H9 (cell line): ENCODE measurements around the gene FAM53B. TPM values are rescaled to one million over a fixed set of nuclear protein-coding genes. Genes with fewer than 3 reads are reported as not detected.

Source experiments
- DNase-seq: peaks from one replicate; pipeline ENCODE4 v3.0.0-alpha.2; 2017
- H2AFZ ChIP-seq: one replicate; pipeline ENCODE4 v1.6.1; 2013; ENCODE audit warnings: mild to moderate bottlenecking, low read length, control low read depth, moderate library complexity
- H2AK5ac ChIP-seq: 2 replicates; pipeline ENCODE4 v1.6.1; 2013; ENCODE audit warnings: low read length, control low read depth, mixed read lengths; ENCODE audit not compliant: insufficient read length
- H2BK120ac ChIP-seq: one replicate; pipeline ENCODE4 v1.6.1; 2013; ENCODE audit warnings: low read depth, mild to moderate bottlenecking, low read length, control low read depth, inconsistent platforms; ENCODE audit not compliant: poor library complexity, severe bottlenecking
- H2BK12ac ChIP-seq: 2 replicates; pipeline ENCODE4 v1.6.1; 2013; ENCODE audit warnings: low read length, control low read depth, mixed read lengths, low read depth; ENCODE audit not compliant: insufficient read length
- H2BK15ac ChIP-seq: 2 replicates; pipeline ENCODE4 v1.6.1; 2013; ENCODE audit warnings: low read depth, low read length, control low read depth
- H2BK20ac ChIP-seq: one replicate; pipeline ENCODE4 v1.6.1; 2013; ENCODE audit warnings: low read depth, mild to moderate bottlenecking, low read length, control low read depth, inconsistent platforms; ENCODE audit not compliant: poor library complexity, severe bottlenecking
- H2BK5ac ChIP-seq: 2 replicates; pipeline ENCODE4 v1.6.1; 2013; ENCODE audit warnings: low read length, control low read depth, mixed read lengths; ENCODE audit not compliant: insufficient read length
- H3K14ac ChIP-seq: 2 replicates; pipeline ENCODE4 v1.6.1; 2013; ENCODE audit warnings: low read length, control low read depth; ENCODE audit not compliant: insufficient read depth
- H3K18ac ChIP-seq: 2 replicates; pipeline ENCODE4 v1.6.1; 2013; ENCODE audit warnings: low read depth, mild to moderate bottlenecking, mixed read lengths, low read length, control low read depth; ENCODE audit not compliant: insufficient read length
- H3K23ac ChIP-seq: 2 replicates; pipeline ENCODE4 v1.6.1; 2013; ENCODE audit warnings: low read length, control low read depth, mixed read lengths, low read depth; ENCODE audit not compliant: insufficient read length
- H3K23me2 ChIP-seq: 2 replicates; pipeline ENCODE4 v1.6.1; 2013; ENCODE audit warnings: low read depth, mild to moderate bottlenecking, mixed read lengths, low read length, control low read depth; ENCODE audit not compliant: insufficient read length, poor library complexity, severe bottlenecking
- H3K27ac ChIP-seq: 2 replicates; pipeline ENCODE4 v1.5.1; 2013; ENCODE audit warnings: low read length, control low read depth, mixed read lengths, low read depth; ENCODE audit not compliant: insufficient read length
- H3K27me3 ChIP-seq: 2 replicates; pipeline ENCODE4 v1.6.1; 2013; ENCODE audit warnings: low read length, control low read depth, inconsistent platforms; ENCODE audit not compliant: insufficient read depth
- H3K4ac ChIP-seq: 2 replicates; pipeline ENCODE4 v1.6.1; 2013; ENCODE audit warnings: low read depth, mild to moderate bottlenecking, control low read depth, inconsistent platforms, low read length, moderate library complexity
- H3K4me1 ChIP-seq: 2 replicates; pipeline ENCODE4 v1.6.1; 2013; ENCODE audit warnings: low read length, control low read depth, inconsistent platforms; ENCODE audit not compliant: insufficient read depth
- H3K4me2 ChIP-seq: 2 replicates; pipeline ENCODE4 v1.6.1; 2013; ENCODE audit warnings: low read length, control low read depth, mixed read lengths; ENCODE audit not compliant: insufficient read length, insufficient read depth
- H3K56ac ChIP-seq: 2 replicates; pipeline ENCODE4 v1.6.1; 2013; ENCODE audit warnings: low read depth, mild to moderate bottlenecking, mixed read lengths, low read length, control low read depth; ENCODE audit not compliant: insufficient read length
- H3K79me1 ChIP-seq: 2 replicates; pipeline ENCODE4 v1.6.1; 2013; ENCODE audit warnings: low read depth, mild to moderate bottlenecking, moderate library complexity, low read length, control low read depth, inconsistent platforms; ENCODE audit not compliant: insufficient read depth, poor library complexity, severe bottlenecking
- H3K79me2 ChIP-seq: 2 replicates; pipeline ENCODE4 v1.6.1; 2013; ENCODE audit warnings: low read length, control low read depth, inconsistent platforms; ENCODE audit not compliant: insufficient read depth
- H3K9ac ChIP-seq: 2 replicates; pipeline ENCODE4 v1.6.1; 2013; ENCODE audit warnings: low read length, control low read depth, mixed read lengths; ENCODE audit not compliant: insufficient read length; ENCODE audit errors: extremely low read depth
- H3K9me3 ChIP-seq: one replicate; pipeline ENCODE4 v1.6.1; 2013; ENCODE audit warnings: low read depth, low read length, inconsistent platforms; ENCODE audit not compliant: control insufficient read depth
- H3T11ph ChIP-seq: one replicate; pipeline ENCODE4 v1.6.1; 2013; ENCODE audit warnings: mild to moderate bottlenecking, low read length, control low read depth, inconsistent platforms
- H4K20me1 ChIP-seq: one replicate; pipeline ENCODE4 v1.6.1; 2013; ENCODE audit not compliant: control insufficient read depth, insufficient read length, insufficient read depth
- H4K5ac ChIP-seq: 2 replicates; pipeline ENCODE4 v1.6.1; 2013; ENCODE audit warnings: low read depth, mild to moderate bottlenecking, mixed read lengths, low read length, control low read depth; ENCODE audit not compliant: insufficient read length
- H4K8ac ChIP-seq: replicated peaks from 2 replicates; pipeline ENCODE4 v1.6.1; 2013; ENCODE audit warnings: low read length, control low read depth, mixed read lengths, low read depth; ENCODE audit not compliant: insufficient read length
- H4K91ac ChIP-seq: 2 replicates; pipeline ENCODE4 v1.6.1; 2013; ENCODE audit warnings: low read depth, mild to moderate bottlenecking, moderate library complexity, mixed read lengths, low read length, control low read depth; ENCODE audit not compliant: insufficient read length
- H3K27ac Mint-ChIP-seq, 3 experiments: 2 replicates in 2 of 3; 3 replicates in 1 of 3; pipeline ENCODE4 v1.8.0; 2020 to 2021; ENCODE audit warnings: mixed read lengths in 3 of 3, mild to moderate bottlenecking in 1 of 3, moderate library complexity in 1 of 3
- H3K27me3 Mint-ChIP-seq: 2 replicates; pipeline ENCODE4 v1.8.0; 2021; ENCODE audit warnings: low read depth, mild to moderate bottlenecking, moderate library complexity, mixed read lengths
- H3K36me3 Mint-ChIP-seq, 3 experiments: 2 replicates in 2 of 3; 3 replicates in 1 of 3; pipeline ENCODE4 v1.8.0; 2020 to 2021; ENCODE audit warnings: low read depth in 3 of 3, mixed read lengths in 3 of 3; ENCODE audit not compliant: insufficient read depth in 1 of 3
- H3K4me1 Mint-ChIP-seq, 2 experiments: 2 replicates each; pipeline ENCODE4 v1.8.0; 2020; ENCODE audit warnings: mixed read lengths in 2 of 2
- H3K4me3 Mint-ChIP-seq, 2 experiments: 2 replicates in 1 of 2; 3 replicates in 1 of 2; pipeline ENCODE4 v1.8.0; 2020 to 2021; ENCODE audit warnings: mild to moderate bottlenecking in 2 of 2, mixed read lengths in 2 of 2, moderate library complexity in 1 of 2
- H3K9me3 Mint-ChIP-seq, 2 experiments: 2 replicates in 1 of 2; 3 replicates in 1 of 2; pipeline ENCODE4 v1.8.0; 2020; ENCODE audit warnings: mild to moderate bottlenecking in 2 of 2, mixed read lengths in 2 of 2, moderate library complexity in 1 of 2
- CTCF ChIP-seq: fragments of 200-600 bp; sonication (generic); conservative IDR thresholded peaks from 3 replicates; pipeline ENCODE4 v1.8.0; 2021; ENCODE audit warnings: antibody characterized with exemption, mild to moderate bottlenecking
- WGBS: extraction: QIAGEN DNeasy Blood & Tissue Kit; methylation state at CpG from one replicate; pipeline ENCODE4 v1.1.7; 2013; ENCODE audit warnings: missing lambda C conversion rate, low lambda C conversion rate, mixed read lengths; ENCODE audit not compliant: insufficient read length; ENCODE audit errors: extremely low coverage; 5-methylcytosine and 5-hydroxymethylcytosine counted together
- total RNA-seq: library from RNA; stranded (reverse); gene quantifications from 2 replicates; pipeline ENCODE4 v1.2.1, GENCODE V29; 2021

FAM53B gene
- total RNA-seq, 1 experiment from 2014 or later = 11.5 TPM

GRCh38 chr10:124663228-124663627 lies 81.0 kb downstream of the FAM53B start:
- WGBS = no CpG with 5 or more reads among the region's 8 CpGs
- no peaks in the 10 kb centered on the region for H3K9me3 Mint-ChIP-seq
- peak overlapping the region in 1 of 3 experiments; percentile 57; a peak in 1 of 7 replicates for H3K27ac Mint-ChIP-seq

More at GRCh38 chr10:124663228-124663627, 81.0 kb downstream of the FAM53B start:
- no peak overlapping the region for H3K4me2 ChIP-seq
- H3K23me2 ChIP-seq = no peaks in the 10 kb centered on the region
- no peak overlapping the region for H2AK5ac ChIP-seq
- Mint-ChIP-seq H3K27me3 (no peaks in the 10 kb centered on the region; the same call in 1 of the 2 replicates), H3K4me1 (peaks cover 8% of the 10 kb centered on the region in 2 experiments), H3K4me3 (no peak overlapping the region), H3K36me3 (no peaks in the 10 kb centered on the region; a peak in 1 of 7 replicates)
- no peak overlapping the region for H3K9ac ChIP-seq
- no peak overlapping the region; the same call in 1 of the 2 replicates for H3K14ac ChIP-seq
- no peaks in the 10 kb centered on the region for H3K79me2 ChIP-seq
- H3K4ac ChIP-seq = no peak overlapping the region
- H3K4me1 ChIP-seq = no peaks in the 10 kb centered on the region
- no peak overlapping the region for H3K23ac ChIP-seq
- H2BK15ac ChIP-seq = no peak overlapping the region
- no peak overlapping the region for H2BK20ac ChIP-seq
- no peak overlapping the region for H4K91ac ChIP-seq
- H4K8ac ChIP-seq = no peak overlapping the region
- H3T11ph ChIP-seq = no peak overlapping the region
- no peak for TF ChIP-seq CTCF
- DNase-seq = no peak
- no peaks in the 10 kb centered on the region for H3K27me3 ChIP-seq
- no peak overlapping the region for H3K18ac ChIP-seq
- H4K20me1 ChIP-seq = no peaks in the 10 kb centered on the region
- H3K79me1 ChIP-seq = no peaks in the 10 kb centered on the region
- H3K9me3 ChIP-seq = no peaks in the 10 kb centered on the region
- no peak overlapping the region for H2BK12ac ChIP-seq
- H2BK5ac ChIP-seq = no peak overlapping the region
- H3K27ac ChIP-seq = no peak overlapping the region
- no peak overlapping the region for H4K5ac ChIP-seq
- H2BK120ac ChIP-seq = no peak overlapping the region
- no peak overlapping the region for H3K56ac ChIP-seq
- no peak overlapping the region for H2AFZ ChIP-seq
